Neural cell (in vitro differentiated cells): ENCODE data around the gene CDC73. TPM values are rescaled to one million over a fixed set of nuclear protein-coding genes. Genes with fewer than 3 reads are reported as not detected.

ENCODE experiments used
- H2AFZ ChIP-seq: fragments of 200-600, 300-800 bp; sonication (generic), shearing (Covaris generic); 2 replicates; pipeline ENCODE4 v1.6.0; 2014; ENCODE audit warnings: low read depth, mild to moderate bottlenecking, antibody characterized with exemption, low read length, moderate library complexity
- H3F3A ChIP-seq: fragments of 200-600 bp; shearing (Covaris generic); 2 replicates; pipeline ENCODE4 v1.6.1; 2016; ENCODE audit warnings: mild to moderate bottlenecking, moderate library complexity, mixed read lengths, antibody characterized with exemption, low read length; ENCODE audit not compliant: insufficient read depth, poor library complexity, severe bottlenecking
- H3K27ac ChIP-seq: fragments of 200-600, 300-800 bp; sonication (generic), shearing (Covaris generic); 2 replicates; pipeline ENCODE4 v1.5.1; 2014; ENCODE audit warnings: mild to moderate bottlenecking, low read length, moderate library complexity
- H3K27me3 ChIP-seq: fragments of 300-800, 200-600 bp; sonication (generic), shearing (Covaris generic); 2 replicates; pipeline ENCODE4 v1.6.0; 2014; ENCODE audit warnings: mild to moderate bottlenecking, low read depth, low read length, moderate library complexity; ENCODE audit not compliant: insufficient read depth
- H3K36me3 ChIP-seq: fragments of 300-800, 200-600 bp; sonication (generic), shearing (Covaris generic); 2 replicates; pipeline ENCODE4 v1.5.1; 2014; ENCODE audit warnings: mild to moderate bottlenecking, antibody characterized with exemption, low read length, moderate library complexity; ENCODE audit not compliant: insufficient read depth
- H3K4me2 ChIP-seq: fragments of 300-800, 200-600 bp; sonication (generic), shearing (Covaris generic); 2 replicates; pipeline ENCODE4 v1.6.0; 2014; ENCODE audit warnings: mild to moderate bottlenecking, low read length
- H3K4me3 ChIP-seq: fragments of 300-800, 200-600 bp; sonication (generic), shearing (Covaris generic); 2 replicates; pipeline ENCODE4 v1.5.1; 2014; ENCODE audit warnings: mild to moderate bottlenecking, low read length, moderate library complexity
- H3K79me2 ChIP-seq: fragments of 200-600 bp; shearing (Covaris generic); replicated peaks from 2 replicates; pipeline ENCODE4 v1.6.0; 2014; ENCODE audit warnings: mild to moderate bottlenecking, low read length, moderate library complexity; ENCODE audit not compliant: insufficient read depth
- H3K9ac ChIP-seq: fragments of 300-800, 200-600 bp; sonication (generic), shearing (Covaris generic); 2 replicates; pipeline ENCODE4 v1.6.1; 2016; ENCODE audit warnings: mild to moderate bottlenecking, low read length, mixed read lengths
- H3K9me2 ChIP-seq: fragments of 200-600 bp; shearing (Covaris generic); 2 replicates; pipeline ENCODE4 v1.6.1; 2016; ENCODE audit warnings: mild to moderate bottlenecking, low read length, mixed read lengths; ENCODE audit not compliant: insufficient read depth
- H3K9me3 ChIP-seq: fragments of 200-600, 300-800 bp; sonication (generic), shearing (Covaris generic); 2 replicates; pipeline ENCODE4 v1.6.1; 2016; ENCODE audit warnings: mild to moderate bottlenecking, mixed run types, low read length, moderate library complexity, mixed read lengths
- H4K20me1 ChIP-seq: fragments of 200-600 bp; shearing (Covaris generic); 2 replicates; pipeline ENCODE4 v1.6.1; 2016; ENCODE audit warnings: mild to moderate bottlenecking, mixed run types; ENCODE audit not compliant: insufficient read depth
- CTCF ChIP-seq: fragments of 450-650 bp; IDR thresholded peaks from 2 replicates; pipeline ENCODE4 v1.5.1; 2014; ENCODE audit warnings: antibody characterized with exemption, mild to moderate bottlenecking, moderate library complexity; ENCODE audit not compliant: poor library complexity, severe bottlenecking
- EP300 ChIP-seq: fragments of 450-650 bp; conservative IDR thresholded peaks from 2 replicates; pipeline ENCODE4 v1.6.1; 2014; ENCODE audit warnings: antibody characterized with exemption, mild to moderate bottlenecking, moderate library complexity; ENCODE audit not compliant: poor library complexity, severe bottlenecking
- EZH2 ChIP-seq: fragments of 200-600, 300-800 bp; shearing (Covaris generic), sonication (generic); IDR thresholded peaks from 2 replicates; pipeline ENCODE4 v1.6.1; 2014; ENCODE audit warnings: antibody characterized with exemption, low read length, borderline replicate concordance, mild to moderate bottlenecking; ENCODE audit not compliant: insufficient read depth, poor library complexity, severe bottlenecking
- MXI1 ChIP-seq: fragments of 450-650 bp; conservative IDR thresholded peaks from 2 replicates; pipeline ENCODE4 v1.6.1; 2014; ENCODE audit warnings: antibody characterized with exemption, mild to moderate bottlenecking; ENCODE audit not compliant: poor library complexity, severe bottlenecking
- POLR2AphosphoS5 ChIP-seq: IDR thresholded peaks from 2 replicates; pipeline ENCODE4 v1.6.1; 2012
- RAD21 ChIP-seq: fragments of 450-650 bp; conservative IDR thresholded peaks from 2 replicates; pipeline ENCODE4 v1.6.1; 2014; ENCODE audit warnings: antibody characterized with exemption, mild to moderate bottlenecking, moderate library complexity
- REST ChIP-seq: IDR thresholded peaks from 2 replicates; pipeline ENCODE4 v1.6.1; 2012; ENCODE audit warnings: borderline replicate concordance
- SMC3 ChIP-seq: fragments of 450-650 bp; conservative IDR thresholded peaks from 2 replicates; pipeline ENCODE4 v1.6.1; 2014; ENCODE audit warnings: antibody characterized with exemption, mild to moderate bottlenecking, moderate library complexity; ENCODE audit not compliant: poor library complexity
- TAF1 ChIP-seq: IDR thresholded peaks from 2 replicates; pipeline ENCODE4 v1.6.1; 2012; ENCODE audit warnings: low read depth
- polyA plus RNA-seq: library from polyadenylated mRNA; depleted of rRNA; stranded (reverse); fragments of >200 nt; gene quantifications from 2 replicates; pipeline ENCODE4 v1.2.3, GENCODE V29; 2014

The CDC73 gene
- polyA plus RNA-seq, 1 donor from 2014 or later, result 11.9 TPM

- H3K27ac ChIP-seq, result no peak overlapping the region
- H3F3A ChIP-seq, result no peaks in the 10 kb centered on the region
- no peak overlapping the region for H2AFZ ChIP-seq
- H3K36me3 ChIP-seq, result no peaks in the 10 kb centered on the region
- TF ChIP-seq POLR2AphosphoS5, result no peak
- TF ChIP-seq RAD21, result no peak
- TF ChIP-seq EP300, result no peak
- no peak for TF ChIP-seq SMC3
- TF ChIP-seq MXI1, result no peak
- no peak for TF ChIP-seq REST
- TF ChIP-seq EZH2, result no peak
- no peak for TF ChIP-seq CTCF
- H3K79me2 ChIP-seq, result no peaks in the 10 kb centered on the region
- no peak overlapping the region for H3K9ac ChIP-seq
- H3K4me2 ChIP-seq, result no peak overlapping the region
- H3K9me2 ChIP-seq, result no peaks in the 10 kb centered on the region
- no peak overlapping the region for H3K4me3 ChIP-seq
- H3K9me3 ChIP-seq, result no peaks in the 10 kb centered on the region
- H4K20me1 ChIP-seq, result no peaks in the 10 kb centered on the region
- H3K27me3 ChIP-seq, result no peaks in the 10 kb centered on the region
Observed at GRCh38 chr1:193219391-193219790, 97.6 kb downstream of the CDC73 start.

GRCh38 chr1:193221651-193222050 is 99.8 kb downstream of the CDC73 start:
- Histone ChIP-seq H3F3A (no peaks in the 10 kb centered on the region), H4K20me1 (no peaks in the 10 kb centered on the region), H3K4me2 (no peak overlapping the region), H3K9ac (no peak overlapping the region), H3K79me2 (no peaks in the 10 kb centered on the region), H3K9me3 (no peaks in the 10 kb centered on the region), H3K27ac (no peak overlapping the region), H3K4me3 (no peak overlapping the region), H3K9me2 (no peaks in the 10 kb centered on the region), H2AFZ (no peak overlapping the region), H3K27me3 (no peaks in the 10 kb centered on the region), H3K36me3 (no peaks in the 10 kb centered on the region)
- TF ChIP-seq EP300 (no peak), REST (no peak), POLR2AphosphoS5 (no peak), EZH2 (no peak), TAF1 (no peak), CTCF (no peak), SMC3 (no peak), RAD21 (no peak), MXI1 (no peak)
